ENCODE data around the gene ETF1.
A peak's percentile ranks its signal among the peaks of the same experiment; 100 is the strongest.

Gene ETF1

GRCh38 chr5:138466900-138467710 lies 75.9 kb downstream of the ETF1 start:
- peak overlapping the region; percentile 52 for H3K4me3 ChIP-seq (ENCODE audit: low read depth, low read length)
- DNase-seq (ENCODE audit: low read depth) = no peak
- TF ChIP-seq CTCF (IDR thresholded peaks at IDR 0.05; ENCODE audit: low read depth, low read length) (no peak), POLR2A (IDR thresholded peaks at IDR 0.05; ENCODE audit: extremely low read depth, insufficient read length) (peak; percentile 29), MYC (IDR thresholded peaks at IDR 0.05; ENCODE audit: low read depth, low read length) (no peak)

- no peak for TF ChIP-seq POLR2A (IDR thresholded peaks at IDR 0.05; ENCODE audit: extremely low read depth, insufficient read length)
- TF ChIP-seq MAX (IDR thresholded peaks at IDR 0.05; ENCODE audit: low read depth, low read length) = no peak
- no peak for TF ChIP-seq MYC (IDR thresholded peaks at IDR 0.05; ENCODE audit: low read depth, low read length)
- TF ChIP-seq CTCF (IDR thresholded peaks at IDR 0.05; ENCODE audit: low read depth, low read length) = no peak
- no peak for DNase-seq (ENCODE audit: low read depth)
- H3K4me3 ChIP-seq (ENCODE audit: low read depth, low read length) = peak overlapping the region; percentile 52
Measured at GRCh38 chr5:138466125-138466899, 76.7 kb downstream of the ETF1 start.

GRCh38 chr5:138465261-138466124 lies 77.5 kb downstream of the ETF1 start, which contains the start of gene EGR1:
Gene EGR1, plus strand, starts transcription at chr5:138465479. Its CDS starts 283 bp downstream, at chr5:138465762.
- peak; percentile 92 for DNase-seq (ENCODE audit: low read depth)
- peak within 1 kb of the TSS; percentile 76 for H3K4me3 ChIP-seq (ENCODE audit: low read depth, low read length)
- TF ChIP-seq CTCF (IDR thresholded peaks at IDR 0.05; ENCODE audit: low read depth, low read length) (no peak), MAX (IDR thresholded peaks at IDR 0.05; ENCODE audit: low read depth, low read length) (no peak), MYC (IDR thresholded peaks at IDR 0.05; ENCODE audit: low read depth, low read length) (peak; percentile 47; the same call in 1 of the 2 replicates), POLR2A (IDR thresholded peaks at IDR 0.05; ENCODE audit: extremely low read depth, insufficient read length) (peak; percentile 98)

GRCh38 chr5:138464388-138465260 lies 78.4 kb downstream of the ETF1 start:
- peak; percentile 99 for DNase-seq (ENCODE audit: low read depth)
- TF ChIP-seq CTCF (IDR thresholded peaks at IDR 0.05; ENCODE audit: low read depth, low read length) (no peak), POLR2A (IDR thresholded peaks at IDR 0.05; ENCODE audit: extremely low read depth, insufficient read length) (peak; percentile 55), MYC (IDR thresholded peaks at IDR 0.05; ENCODE audit: low read depth, low read length) (peak; percentile 33; the same call in 1 of the 2 replicates), MAX (IDR thresholded peaks at IDR 0.05; ENCODE audit: low read depth, low read length) (peak; percentile 53)
- H3K4me3 ChIP-seq (ENCODE audit: low read depth, low read length) = peak overlapping the region; percentile 76

- TF ChIP-seq MAX (IDR thresholded peaks at IDR 0.05; ENCODE audit: low read depth, low read length) (0 out of 2 replicates have a peak, but pooled peaks have one; percentile 44), CTCF (IDR thresholded peaks at IDR 0.05; ENCODE audit: low read depth, low read length) (peak; percentile 52), POLR2A (IDR thresholded peaks at IDR 0.05; ENCODE audit: extremely low read depth, insufficient read length) (peak; percentile 73), MYC (IDR thresholded peaks at IDR 0.05; ENCODE audit: low read depth, low read length) (peak; percentile 37)
- peak; percentile 97 for DNase-seq (ENCODE audit: low read depth)
- peak overlapping the region; percentile 76 for H3K4me3 ChIP-seq (ENCODE audit: low read depth, low read length)
Measured at GRCh38 chr5:138464008-138464387, 79.0 kb downstream of the ETF1 start.

Data from NB4 (cell line).